Liver (tissue), 9 donors: ENCODE results near the gene PPP2R2D. TPM values are rescaled to one million over a fixed set of nuclear protein-coding genes. Genes with fewer than 3 reads are reported as not detected.

Source experiments
- DNase-seq: peaks from one replicate; pipeline ENCODE4 v3.0.0-alpha.2; 2017; ENCODE audit warnings: low spot score
- H3K27ac ChIP-seq, 2 donors: one replicate each; pipeline ENCODE4 v1.7.0; 2013; ENCODE audit warnings: inconsistent platforms in 2 of 2, low read length in 2 of 2, control low read depth in 1 of 2, low read depth in 1 of 2, mild to moderate bottlenecking in 1 of 2
- H3K27me3 ChIP-seq, 4 donors: one replicate each; pipeline versions ENCODE4 v1.6.1 to v1.7.0; 2013; ENCODE audit warnings: low read length in 3 of 4, inconsistent platforms in 1 of 4, mild to moderate bottlenecking in 1 of 4, moderate library complexity in 1 of 4; ENCODE audit not compliant: control insufficient read depth in 4 of 4, insufficient read depth in 4 of 4
- H3K36me3 ChIP-seq, 4 donors: one replicate each; pipeline versions ENCODE4 v1.6.1 to v1.7.0; 2013; ENCODE audit warnings: low read length in 3 of 4, mild to moderate bottlenecking in 3 of 4, low read depth in 1 of 4, moderate library complexity in 1 of 4; ENCODE audit not compliant: control insufficient read depth in 4 of 4, insufficient read depth in 3 of 4
- H3K4me1 ChIP-seq, 4 donors: one replicate each; pipeline versions ENCODE4 v1.6.1 to v1.7.0; 2013; ENCODE audit warnings: low read length in 3 of 4, mild to moderate bottlenecking in 3 of 4, moderate library complexity in 1 of 4; ENCODE audit not compliant: control insufficient read depth in 4 of 4, insufficient read depth in 4 of 4
- H3K4me3 ChIP-seq, 3 donors: one replicate each; pipeline versions ENCODE4 v1.6.1 to v1.7.0; 2013; ENCODE audit warnings: low read length in 3 of 3, control low read depth in 1 of 3, low read depth in 1 of 3, mild to moderate bottlenecking in 1 of 3
- H3K9ac ChIP-seq, 2 donors: one replicate each; pipeline ENCODE4 v1.7.0; 2013; ENCODE audit warnings: low read length in 2 of 2, mild to moderate bottlenecking in 2 of 2, moderate library complexity in 2 of 2, control low read depth in 1 of 2, low read depth in 1 of 2
- H3K9me3 ChIP-seq, 4 donors: one replicate each; pipeline versions ENCODE4 v1.6.1 to v1.7.0; 2013; ENCODE audit warnings: low read length in 3 of 4; ENCODE audit not compliant: control insufficient read depth in 4 of 4
- EGR1 ChIP-seq, 2 donors: IDR thresholded peaks; 2 replicates each; pipeline ENCODE4 v1.6.1; 2016 to 2018; ENCODE audit warnings: antibody characterized with exemption in 2 of 2, low read depth in 2 of 2
- FOXA1 ChIP-seq: IDR thresholded peaks from 2 replicates; pipeline ENCODE4 v1.6.1; 2016; ENCODE audit warnings: antibody characterized with exemption
- FOXA2 ChIP-seq: IDR thresholded peaks from 2 replicates; pipeline ENCODE4 v1.6.1; 2016; ENCODE audit warnings: antibody characterized with exemption
- GABPA ChIP-seq, 2 donors: IDR thresholded peaks in 1 of 2; conservative IDR thresholded peaks in 1 of 2; 2 replicates each; pipeline ENCODE4 v1.6.1; 2016; ENCODE audit warnings: antibody characterized with exemption in 2 of 2, mild to moderate bottlenecking in 1 of 2, moderate library complexity in 1 of 2
- HNF4A ChIP-seq, 2 donors: conservative IDR thresholded peaks; 2 replicates each; pipeline ENCODE4 v1.6.1; 2016; ENCODE audit warnings: antibody characterized with exemption in 2 of 2, mild to moderate bottlenecking in 2 of 2
- HNF4G ChIP-seq: IDR thresholded peaks from 2 replicates; pipeline ENCODE4 v1.6.1; 2016; ENCODE audit warnings: antibody characterized with exemption
- JUND ChIP-seq, 2 donors: IDR thresholded peaks; 2 replicates each; pipeline ENCODE4 v1.6.1; 2016; ENCODE audit warnings: antibody characterized with exemption in 2 of 2
- NR2F2 ChIP-seq: IDR thresholded peaks from 2 replicates; pipeline ENCODE4 v1.6.1; 2016; ENCODE audit warnings: antibody characterized with exemption
- RAD21 ChIP-seq, 2 donors: IDR thresholded peaks; 2 replicates each; pipeline ENCODE4 v1.6.1; 2016; ENCODE audit warnings: antibody characterized with exemption in 2 of 2, mild to moderate bottlenecking in 2 of 2
- RXRA ChIP-seq, 2 donors: IDR thresholded peaks; 2 replicates each; pipeline ENCODE4 v1.6.1; 2017 to 2018; ENCODE audit warnings: antibody characterized with exemption in 2 of 2, mild to moderate bottlenecking in 1 of 2
- SP1 ChIP-seq: IDR thresholded peaks from 2 replicates; pipeline ENCODE4 v1.6.1; 2018; ENCODE audit warnings: antibody characterized with exemption, mild to moderate bottlenecking
- TAF1 ChIP-seq: conservative IDR thresholded peaks from 2 replicates; pipeline ENCODE4 v1.6.1; 2016; ENCODE audit warnings: antibody characterized with exemption, mild to moderate bottlenecking
- YY1 ChIP-seq: IDR thresholded peaks from 2 replicates; pipeline ENCODE4 v1.6.1; 2016; ENCODE audit warnings: antibody characterized with exemption, mild to moderate bottlenecking
- WGBS: extraction: QIAGEN DNeasy Blood & Tissue Kit; methylation state at CpG from one replicate; pipeline ENCODE4 v1.1.7; 2013; 5-methylcytosine and 5-hydroxymethylcytosine counted together
- polyA plus RNA-seq, 2 donors: library from polyadenylated mRNA; stranded (reverse) in 1 of 2; unstranded in 1 of 2; fragments of 200-250 nt in 1 of 2; fragments of >200 nt in 1 of 2; fragmentation: Nextera tagmentation in 1 of 2; extraction: Ambion mirVana in 1 of 2; gene quantifications; one replicate each; pipeline versions ENCODE4 v1.2.1 to v1.2.3, GENCODE V29; 2013 to 2015
- total RNA-seq, 2 donors: library from RNA; depleted of rRNA; stranded (reverse); fragments of >200 nt; gene quantifications; one replicate each; pipeline ENCODE4 v1.2.3, GENCODE V29; 2014
- TF ChIP-seq, protein P1 (sequence below): IDR thresholded peaks from 2 replicates; pipeline ENCODE4 v1.6.1; 2016; ENCODE audit warnings: antibody characterized with exemption
- TF ChIP-seq, protein P2 (sequence below): IDR thresholded peaks from 2 replicates; pipeline ENCODE4 v1.6.1; 2016; ENCODE audit warnings: antibody characterized with exemption, mild to moderate bottlenecking
- TF ChIP-seq, protein P3 (sequence below): IDR thresholded peaks from 2 replicates; pipeline ENCODE4 v1.6.1; 2016; ENCODE audit warnings: antibody characterized with exemption
- donor health status: healthy.
- donor health status: healthy.
- donor health status: healthy.
- donor health status: healthy.
- donor health status: healthy.

Gene PPP2R2D
- total and polyA plus RNA-seq, 4 donors = 5.9 to 20.5 (median 14.3) TPM

DNA sequence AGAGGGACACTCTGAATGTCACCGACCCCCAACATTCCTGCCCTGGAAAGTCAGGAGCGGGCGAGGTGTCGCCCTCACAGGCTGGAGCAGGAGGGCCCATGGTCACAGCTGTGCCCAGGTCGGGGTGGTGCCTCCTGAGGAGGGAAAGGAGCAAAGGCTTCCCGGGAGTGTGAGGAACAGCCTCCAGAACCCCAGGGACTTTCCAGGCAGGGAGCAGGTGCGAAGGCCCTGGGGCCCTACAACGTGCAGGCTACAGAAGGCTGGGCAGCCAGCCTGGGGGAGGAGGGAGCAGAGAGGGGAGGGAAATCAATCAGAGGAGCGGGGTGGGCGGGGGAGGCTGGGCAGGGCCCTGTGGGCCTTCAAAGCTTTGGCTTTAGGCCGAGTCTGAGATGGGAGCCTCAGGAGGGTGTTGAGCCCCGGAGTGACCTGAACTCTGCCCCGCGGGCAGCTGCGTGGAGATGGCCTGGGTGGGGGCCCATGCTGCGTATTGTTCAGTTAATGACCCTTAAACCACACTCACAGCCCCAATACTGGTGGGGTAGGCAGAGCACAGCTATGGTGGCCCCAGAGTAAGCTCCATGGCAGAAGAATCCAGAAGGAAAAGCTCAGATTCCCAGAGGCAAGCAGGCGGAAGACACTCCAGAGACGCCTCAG, 44.2 kb upstream of the PPP2R2D start (continued):
- TF ChIP-seq, protein P1, sequence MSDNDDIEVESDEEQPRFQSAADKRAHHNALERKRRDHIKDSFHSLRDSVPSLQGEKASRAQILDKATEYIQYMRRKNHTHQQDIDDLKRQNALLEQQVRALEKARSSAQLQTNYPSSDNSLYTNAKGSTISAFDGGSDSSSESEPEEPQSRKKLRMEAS = no peak

DNA sequence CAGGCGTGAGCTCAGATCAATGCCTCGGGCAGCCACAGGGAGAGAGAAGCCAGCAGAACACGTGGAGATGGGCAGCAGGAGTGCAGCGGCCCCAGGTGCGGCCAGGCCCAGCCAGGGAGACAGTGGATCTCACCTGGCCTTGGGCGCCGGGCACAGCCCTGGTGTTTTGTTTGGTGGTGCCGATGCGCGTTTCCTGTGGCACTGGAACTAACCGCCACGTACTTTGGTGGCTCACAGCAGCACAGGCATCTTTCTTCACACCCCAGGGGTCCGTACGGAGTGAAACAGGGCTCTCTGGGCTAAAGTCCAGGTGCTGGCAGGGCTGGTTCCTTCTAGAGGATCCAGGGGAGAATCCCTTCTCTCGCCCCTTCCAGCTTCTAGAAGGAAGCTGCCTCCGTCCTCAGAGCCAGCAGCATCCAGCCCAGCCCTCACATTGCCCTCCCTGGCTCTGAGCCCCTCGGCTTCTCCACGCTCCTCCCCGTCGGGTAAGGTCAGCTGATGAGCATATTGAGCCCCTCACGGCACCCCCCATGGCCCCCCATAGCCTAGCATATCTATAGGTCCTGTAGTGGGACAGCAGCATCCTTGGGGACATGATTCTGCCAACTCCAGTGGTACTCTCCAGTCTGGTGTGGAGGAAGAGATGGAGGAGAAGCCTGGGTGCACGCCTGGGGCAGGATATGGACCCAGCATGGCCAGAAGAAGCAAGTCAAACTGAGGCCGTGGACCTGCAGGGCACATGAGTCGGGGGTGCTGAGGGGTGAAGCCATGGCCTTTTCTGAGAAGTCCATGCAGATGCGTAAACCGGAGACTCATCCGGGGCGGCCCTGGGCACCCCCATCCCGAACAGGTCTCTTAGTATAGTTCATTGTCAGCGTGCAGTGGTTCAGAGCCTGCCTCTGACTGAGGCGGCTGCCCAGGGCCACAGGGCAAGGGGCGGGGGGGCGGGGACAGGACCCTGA, 43.4 kb upstream of the PPP2R2D start:
- Histone ChIP-seq H3K9ac (no peak overlapping the region), H3K27me3 (no peaks in the 10 kb centered on the region), H3K27ac (no peak overlapping the region), H3K9me3 (no peaks in the 10 kb centered on the region), H3K4me3 (no peak overlapping the region), H3K4me1 (no peaks in the 10 kb centered on the region), H3K36me3 (no peaks in the 10 kb centered on the region)
- DNase-seq = no peak
- 80% methylated on average over 33 of the region's 33 CpGs for WGBS
- no peak for TF ChIP-seq FOXA2
- TF ChIP-seq GABPA (IDR thresholded peaks at IDR 0.05 in 1 of 2, conservative IDR thresholded peaks at IDR 0.05 in 1 of 2) = no peak
- TF ChIP-seq, protein P1 = no peak
- TF ChIP-seq RXRA (IDR thresholded peaks at IDR 0.05) = no peak
- TF ChIP-seq YY1 = no peak
- no peak for TF ChIP-seq EGR1 (IDR thresholded peaks at IDR 0.05; ENCODE audit: low read depth in 2 of 2)
- no peak for TF ChIP-seq TAF1
- TF ChIP-seq, protein P2, sequence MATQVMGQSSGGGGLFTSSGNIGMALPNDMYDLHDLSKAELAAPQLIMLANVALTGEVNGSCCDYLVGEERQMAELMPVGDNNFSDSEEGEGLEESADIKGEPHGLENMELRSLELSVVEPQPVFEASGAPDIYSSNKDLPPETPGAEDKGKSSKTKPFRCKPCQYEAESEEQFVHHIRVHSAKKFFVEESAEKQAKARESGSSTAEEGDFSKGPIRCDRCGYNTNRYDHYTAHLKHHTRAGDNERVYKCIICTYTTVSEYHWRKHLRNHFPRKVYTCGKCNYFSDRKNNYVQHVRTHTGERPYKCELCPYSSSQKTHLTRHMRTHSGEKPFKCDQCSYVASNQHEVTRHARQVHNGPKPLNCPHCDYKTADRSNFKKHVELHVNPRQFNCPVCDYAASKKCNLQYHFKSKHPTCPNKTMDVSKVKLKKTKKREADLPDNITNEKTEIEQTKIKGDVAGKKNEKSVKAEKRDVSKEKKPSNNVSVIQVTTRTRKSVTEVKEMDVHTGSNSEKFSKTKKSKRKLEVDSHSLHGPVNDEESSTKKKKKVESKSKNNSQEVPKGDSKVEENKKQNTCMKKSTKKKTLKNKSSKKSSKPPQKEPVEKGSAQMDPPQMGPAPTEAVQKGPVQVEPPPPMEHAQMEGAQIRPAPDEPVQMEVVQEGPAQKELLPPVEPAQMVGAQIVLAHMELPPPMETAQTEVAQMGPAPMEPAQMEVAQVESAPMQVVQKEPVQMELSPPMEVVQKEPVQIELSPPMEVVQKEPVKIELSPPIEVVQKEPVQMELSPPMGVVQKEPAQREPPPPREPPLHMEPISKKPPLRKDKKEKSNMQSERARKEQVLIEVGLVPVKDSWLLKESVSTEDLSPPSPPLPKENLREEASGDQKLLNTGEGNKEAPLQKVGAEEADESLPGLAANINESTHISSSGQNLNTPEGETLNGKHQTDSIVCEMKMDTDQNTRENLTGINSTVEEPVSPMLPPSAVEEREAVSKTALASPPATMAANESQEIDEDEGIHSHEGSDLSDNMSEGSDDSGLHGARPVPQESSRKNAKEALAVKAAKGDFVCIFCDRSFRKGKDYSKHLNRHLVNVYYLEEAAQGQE = no peak
- TF ChIP-seq FOXA1 = no peak
- no peak for TF ChIP-seq RAD21 (IDR thresholded peaks at IDR 0.05)

DNA sequence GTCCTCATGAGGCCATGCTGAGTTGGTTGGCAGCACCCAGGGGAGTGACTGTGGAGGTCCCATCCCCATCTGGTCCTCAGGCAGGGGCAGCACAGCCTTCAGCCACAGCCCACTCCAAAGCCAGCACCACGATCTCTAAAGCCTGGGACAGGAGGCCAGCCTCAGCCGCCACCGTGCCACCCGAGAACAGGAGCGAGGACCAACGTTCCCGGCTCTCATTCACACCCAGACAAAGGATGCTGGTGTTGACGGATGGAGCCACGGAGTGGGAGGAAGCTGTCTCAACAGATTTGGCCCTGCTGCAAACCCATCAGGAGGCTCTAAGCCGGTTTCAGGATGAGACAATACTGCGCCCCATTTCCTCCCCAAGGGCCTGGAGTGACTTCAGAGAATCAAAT, 42.7 kb upstream of the PPP2R2D start:
- 88% methylated on average over 11 of the region's 11 CpGs for WGBS
- H3K9me3 ChIP-seq = no peaks in the 10 kb centered on the region
- H3K4me3 ChIP-seq = no peak overlapping the region
- H3K4me1 ChIP-seq = no peaks in the 10 kb centered on the region
- H3K27ac ChIP-seq = no peak overlapping the region
- H3K36me3 ChIP-seq = no peaks in the 10 kb centered on the region
- H3K9ac ChIP-seq = no peak overlapping the region
- H3K27me3 ChIP-seq = no peaks in the 10 kb centered on the region
- DNase-seq = no peak
- TF ChIP-seq, protein P3, sequence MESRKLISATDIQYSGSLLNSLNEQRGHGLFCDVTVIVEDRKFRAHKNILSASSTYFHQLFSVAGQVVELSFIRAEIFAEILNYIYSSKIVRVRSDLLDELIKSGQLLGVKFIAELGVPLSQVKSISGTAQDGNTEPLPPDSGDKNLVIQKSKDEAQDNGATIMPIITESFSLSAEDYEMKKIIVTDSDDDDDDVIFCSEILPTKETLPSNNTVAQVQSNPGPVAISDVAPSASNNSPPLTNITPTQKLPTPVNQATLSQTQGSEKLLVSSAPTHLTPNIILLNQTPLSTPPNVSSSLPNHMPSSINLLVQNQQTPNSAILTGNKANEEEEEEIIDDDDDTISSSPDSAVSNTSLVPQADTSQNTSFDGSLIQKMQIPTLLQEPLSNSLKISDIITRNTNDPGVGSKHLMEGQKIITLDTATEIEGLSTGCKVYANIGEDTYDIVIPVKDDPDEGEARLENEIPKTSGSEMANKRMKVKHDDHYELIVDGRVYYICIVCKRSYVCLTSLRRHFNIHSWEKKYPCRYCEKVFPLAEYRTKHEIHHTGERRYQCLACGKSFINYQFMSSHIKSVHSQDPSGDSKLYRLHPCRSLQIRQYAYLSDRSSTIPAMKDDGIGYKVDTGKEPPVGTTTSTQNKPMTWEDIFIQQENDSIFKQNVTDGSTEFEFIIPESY = no peak
- TF ChIP-seq YY1 (no peak), HNF4G (no peak), FOXA2 (no peak), NR2F2 (no peak), RXRA (IDR thresholded peaks at IDR 0.05) (no peak), SP1 (no peak), GABPA (IDR thresholded peaks at IDR 0.05 in 1 of 2, conservative IDR thresholded peaks at IDR 0.05 in 1 of 2) (no peak), HNF4A (conservative IDR thresholded peaks at IDR 0.05) (no peak), TAF1 (no peak), FOXA1 (no peak), JUND (IDR thresholded peaks at IDR 0.05) (no peak)
- TF ChIP-seq, protein P1 = no peak
- TF ChIP-seq, protein P2 = no peak
